Activated B cell treated with CpG ODN at 0.5 μM for 24 hours (primary cell): ENCODE results near the gene MAML1. TPM values are rescaled to one million over a fixed set of nuclear protein-coding genes. Genes with fewer than 3 reads are reported as not detected.
A peak's percentile ranks its signal among the peaks of the same experiment; 100 is the strongest.

Source experiments
- ATAC-seq: fragments of 200-7000 bp; cut with Tn5 transposase; one replicate; pipeline ENCODE4 v1.10.0; 2021; ENCODE audit warnings: low read depth, mild to moderate bottlenecking, moderate library complexity
- CTCF ChIA-PET: fragments of 350-600 bp; sonication (Branson Sonifier 250); formaldehyde crosslinking; loops from one replicate; lab custom pipeline; 2021; ENCODE audit warnings: antibody characterized with exemption; lab: Charles Lee
- POLR2A ChIA-PET: fragments of 350-600 bp; sonication (Branson Sonifier 250); formaldehyde crosslinking; loops from one replicate; lab custom pipeline; 2021; ENCODE audit warnings: antibody characterized with exemption; lab: Charles Lee
- DNase-seq: peaks from one replicate; pipeline ENCODE4 v3.0.0; 2022
- H3K27ac Mint-ChIP-seq: one replicate; pipeline ENCODE4 v1.8.0; 2020; ENCODE audit warnings: mixed read lengths
- H3K27me3 Mint-ChIP-seq: one replicate; pipeline ENCODE4 v1.8.0; 2021; ENCODE audit warnings: mixed read lengths
- H3K36me3 Mint-ChIP-seq: one replicate; pipeline ENCODE4 v1.8.0; 2021; ENCODE audit warnings: low read depth, mixed read lengths
- H3K4me1 Mint-ChIP-seq: one replicate; pipeline ENCODE4 v1.8.0; 2021; ENCODE audit warnings: mixed read lengths
- H3K4me3 Mint-ChIP-seq: one replicate; pipeline ENCODE4 v1.8.0; 2020; ENCODE audit warnings: mild to moderate bottlenecking, mixed read lengths
- H3K9me3 Mint-ChIP-seq: one replicate; pipeline ENCODE4 v1.8.0; 2020; ENCODE audit warnings: mixed read lengths
- CTCF ChIP-seq: fragments of 200-600 bp; IDR thresholded peaks from one replicate; pipeline ENCODE4 v1.8.0; 2022; ENCODE audit warnings: antibody characterized with exemption, mild to moderate bottlenecking
- intact Hi-C: fragments of 100-400 bp; cut with micrococcal nuclease; formaldehyde crosslinking; loops from one replicate; pipeline ENCODE4 v1.15.1; 2024
- total RNA-seq: library from RNA; stranded (reverse); gene quantifications from 2 replicates; pipeline ENCODE4 v1.2.3, GENCODE V29; 2022

Gene MAML1
- total RNA-seq, 1 donor from 2014 or later: 38.8 TPM

- ChIA-PET CTCF (interaction anchor here (1.6 kb wide), 1 partner anchor 9 kb away, joined by 5 read pairs; no protein-coding TSS in a partner anchor), POLR2A (interaction anchor here (1.1 kb wide), 1 partner anchor 168 kb away, joined by 3 read pairs; the partner anchor contains the start of gene HNRNPH1)
- H3K9me3 Mint-ChIP-seq: no peaks in the 10 kb centered on the region
- TF ChIP-seq CTCF: no peak
- no peak overlapping the region for H3K27ac Mint-ChIP-seq
- no peaks in the 10 kb centered on the region for H3K27me3 Mint-ChIP-seq
- ATAC-seq (no peak), DNase-seq (no peak)
- H3K4me3 Mint-ChIP-seq: no peak overlapping the region
- H3K4me1 Mint-ChIP-seq: peaks cover 28% of the 10 kb centered on the region
- H3K36me3 Mint-ChIP-seq: peaks cover 4% of the 10 kb centered on the region
- intact Hi-C loops: loop anchor here (10.0 kb wide), 1 partner anchor 167 kb away; the partner anchor contains the start of gene HNRNPH1
These were observed 59.4 kb downstream of the MAML1 start for GRCh38 chr5:179791881-179792611.

- intact Hi-C loops: loop anchor here (10.0 kb wide), 1 partner anchor 168 kb away; the partner anchor contains the start of gene HNRNPH1
- H3K4me1 Mint-ChIP-seq: peaks cover 29% of the 10 kb centered on the region
- DNase-seq: no peak
These were observed 60.2 kb downstream of the MAML1 start for GRCh38 chr5:179792612-179793467.

GRCh38 chr5:179793468-179794139 lies 61.0 kb downstream of the MAML1 start, which contains the start of gene LTC4S:
TSS of gene LTC4S (plus strand) at chr5:179793986. CDS start at chr5:179794081, 95 bp downstream.
- H3K4me1 Mint-ChIP-seq: peaks cover 29% of the 10 kb centered on the region
- no peak for TF ChIP-seq CTCF
- ChIA-PET POLR2A (interaction anchor here (1.1 to 3.3 kb wide), 3 partner anchors 61 to 170 kb away, joined by 3 to 14 read pairs (median 4); partner anchors contain the start of genes HNRNPH1 and MAML1), CTCF (interaction anchor here (1.2 kb wide), 1 partner anchor 31 kb away, joined by 11 read pairs; no protein-coding TSS in a partner anchor)
- intact Hi-C loops: loop anchor here (10.0 kb wide), 1 partner anchor 169 kb away; the partner anchor contains the start of gene HNRNPH1
- peak within 1 kb of the TSS; percentile 24 for H3K27ac Mint-ChIP-seq
- DNase-seq (peak; percentile 29), ATAC-seq (peak; percentile 33)
- H3K4me3 Mint-ChIP-seq: peak within 1 kb of the TSS; percentile 64
- peaks cover 10% of the 10 kb centered on the region for H3K36me3 Mint-ChIP-seq
- H3K9me3 Mint-ChIP-seq: no peaks in the 10 kb centered on the region
- no peaks in the 10 kb centered on the region for H3K27me3 Mint-ChIP-seq

More at GRCh38 chr5:179792612-179793467, 60.2 kb downstream of the MAML1 start:
- Mint-ChIP-seq H3K4me3 (no peak overlapping the region), H3K27ac (peak overlapping the region; percentile 24), H3K9me3 (no peaks in the 10 kb centered on the region), H3K36me3 (peaks cover 7% of the 10 kb centered on the region), H3K27me3 (no peaks in the 10 kb centered on the region)
- CTCF ChIA-PET: interaction anchor here (1.6 kb wide), 1 partner anchor 9 kb away, joined by 5 read pairs; no protein-coding TSS in a partner anchor
- no peak for TF ChIP-seq CTCF
- POLR2A ChIA-PET: interaction anchor here (1.1 to 3.3 kb wide), 3 partner anchors 60 to 169 kb away, joined by 3 to 14 read pairs (median 4); partner anchors contain the start of genes HNRNPH1 and MAML1
- no peak for ATAC-seq

- Mint-ChIP-seq H3K27ac (no peak overlapping the region), H3K4me3 (peak overlapping the region; percentile 64), H3K27me3 (no peaks in the 10 kb centered on the region), H3K4me1 (peaks cover 29% of the 10 kb centered on the region), H3K36me3 (peaks cover 15% of the 10 kb centered on the region), H3K9me3 (no peaks in the 10 kb centered on the region)
- ATAC-seq: no peak
- POLR2A ChIA-PET: interaction anchor here (0.5 to 3.3 kb wide), 7 partner anchors 25 to 171 kb away, joined by 3 to 14 read pairs (median 3); partner anchors contain the start of genes CANX, HNRNPH1, MAML1 and SQSTM1
- intact Hi-C loops: loop anchor here (10.0 kb wide), 1 partner anchor 169 kb away; the partner anchor contains the start of gene HNRNPH1
- CTCF ChIA-PET: interaction anchor here (1.2 kb wide), 1 partner anchor 31 kb away, joined by 11 read pairs; no protein-coding TSS in a partner anchor
- no peak for TF ChIP-seq CTCF
- no peak for DNase-seq
These were observed 61.5 kb downstream of the MAML1 start for GRCh38 chr5:179794171-179794570.
